Mucosa of descending colon (tissue), 3 donors: Measurements from ENCODE around the gene ABCA4. TPM values are rescaled to one million over a fixed set of nuclear protein-coding genes. Genes with fewer than 3 reads are reported as not detected.
"Not testable (repeated sequence)": the region's sequence is repeated elsewhere in the genome, so short reads cannot be mapped to it uniquely, and the experiment has no call there.

Experiments used
- ATAC-seq: fragments of 200-7000 bp; cut with Tn5 transposase; one replicate; pipeline ENCODE4 v1.9.1; 2020; ENCODE audit warnings: mild to moderate bottlenecking, moderate library complexity
- DNase-seq, 3 donors: peaks; one replicate each; pipeline ENCODE4 v3.0.0-alpha.2; 2020
- H3K36me3 ChIP-seq: fragments of 200-600 bp; one replicate; pipeline ENCODE4 v1.8.0; 2021; ENCODE audit warnings: low read depth, mild to moderate bottlenecking
- H3K4me1 ChIP-seq: fragments of 200-600 bp; one replicate; pipeline ENCODE4 v1.8.0; 2021; ENCODE audit warnings: low read depth, mild to moderate bottlenecking
- H3K4me3 ChIP-seq: fragments of 200-600 bp; one replicate; pipeline ENCODE4 v1.8.0; 2021; ENCODE audit warnings: mild to moderate bottlenecking
- H3K9me3 ChIP-seq: fragments of 200-600 bp; one replicate; pipeline ENCODE4 v1.8.0; 2021; ENCODE audit warnings: mild to moderate bottlenecking
- intact Hi-C, 2 donors: fragments of 100-400 bp; cut with DNase I in 1 of 2; cut with micrococcal nuclease in 1 of 2; formaldehyde crosslinking; loops; one replicate each; pipeline versions ENCODE4 v1.11.0 to v1.11.1; 2022; cut with DNase I, micrococcal nuclease
- total RNA-seq, 3 donors: library from RNA; stranded (reverse); fragmentation: NEBNext Ultra II Directional in 2 of 3; extraction: Animal tissue kit (Norgen Biotek cat#: 25700) in 2 of 3; gene quantifications; one replicate each; pipeline versions ENCODE4 v1.2.1 to v1.2.4, GENCODE V29; 2021 to 2023
- TF ChIP-seq, protein P1 (sequence below): fragments of 200-600 bp; IDR thresholded peaks from one replicate; pipeline ENCODE4 v1.8.0; 2022; ENCODE audit warnings: antibody characterized with exemption, mild to moderate bottlenecking
- donor health status: DM: no; HTN: no; CAD: no; lungs with moderate emphysema.
- donor health status: DM: no; HTN: no; CAD: no.
- donor health status: DM: no; HTN: yes; CAD: no.

ABCA4 gene
- total RNA-seq, 3 donors from 2014 or later = 0.34 to 1.0 TPM; not detected in 1

DNA sequence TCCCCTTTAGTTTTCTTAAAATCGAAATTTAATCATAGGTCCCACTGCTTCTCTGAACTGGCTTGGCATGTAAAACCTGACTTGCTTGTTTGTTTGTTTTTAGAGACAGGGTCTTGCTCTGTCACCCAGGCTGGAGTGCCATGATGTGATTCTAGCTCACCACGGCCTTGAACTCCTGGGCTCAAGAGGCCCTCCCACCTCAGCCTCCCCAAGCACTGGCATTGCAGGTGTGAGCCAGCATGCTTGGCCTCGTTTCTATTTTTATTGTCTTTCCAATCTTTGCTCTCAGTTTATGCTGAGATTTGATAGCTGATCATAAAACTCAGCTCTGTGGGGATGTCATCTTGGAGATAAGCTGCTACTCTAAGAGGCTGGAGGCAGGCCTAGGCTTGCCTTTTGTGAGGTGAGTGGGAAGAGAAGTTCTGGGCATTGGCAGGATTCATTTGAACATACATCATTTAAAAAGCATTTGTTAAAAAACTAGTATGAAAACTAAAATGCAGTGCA, 160.3 kb downstream of the ABCA4 start:
- no peaks in the 10 kb centered on the region for H3K4me1 ChIP-seq
- peaks cover 12% of the 10 kb centered on the region for H3K9me3 ChIP-seq
- no peaks in the 10 kb centered on the region for H3K36me3 ChIP-seq
- DNase-seq = peak in 2 of 3 donors; percentile 47 to 50
- intact Hi-C loops = no loop called here
- ATAC-seq = peak; percentile 82
- TF ChIP-seq, protein P1, sequence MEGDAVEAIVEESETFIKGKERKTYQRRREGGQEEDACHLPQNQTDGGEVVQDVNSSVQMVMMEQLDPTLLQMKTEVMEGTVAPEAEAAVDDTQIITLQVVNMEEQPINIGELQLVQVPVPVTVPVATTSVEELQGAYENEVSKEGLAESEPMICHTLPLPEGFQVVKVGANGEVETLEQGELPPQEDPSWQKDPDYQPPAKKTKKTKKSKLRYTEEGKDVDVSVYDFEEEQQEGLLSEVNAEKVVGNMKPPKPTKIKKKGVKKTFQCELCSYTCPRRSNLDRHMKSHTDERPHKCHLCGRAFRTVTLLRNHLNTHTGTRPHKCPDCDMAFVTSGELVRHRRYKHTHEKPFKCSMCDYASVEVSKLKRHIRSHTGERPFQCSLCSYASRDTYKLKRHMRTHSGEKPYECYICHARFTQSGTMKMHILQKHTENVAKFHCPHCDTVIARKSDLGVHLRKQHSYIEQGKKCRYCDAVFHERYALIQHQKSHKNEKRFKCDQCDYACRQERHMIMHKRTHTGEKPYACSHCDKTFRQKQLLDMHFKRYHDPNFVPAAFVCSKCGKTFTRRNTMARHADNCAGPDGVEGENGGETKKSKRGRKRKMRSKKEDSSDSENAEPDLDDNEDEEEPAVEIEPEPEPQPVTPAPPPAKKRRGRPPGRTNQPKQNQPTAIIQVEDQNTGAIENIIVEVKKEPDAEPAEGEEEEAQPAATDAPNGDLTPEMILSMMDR = no peak
- H3K4me3 ChIP-seq = no peak overlapping the region

DNA sequence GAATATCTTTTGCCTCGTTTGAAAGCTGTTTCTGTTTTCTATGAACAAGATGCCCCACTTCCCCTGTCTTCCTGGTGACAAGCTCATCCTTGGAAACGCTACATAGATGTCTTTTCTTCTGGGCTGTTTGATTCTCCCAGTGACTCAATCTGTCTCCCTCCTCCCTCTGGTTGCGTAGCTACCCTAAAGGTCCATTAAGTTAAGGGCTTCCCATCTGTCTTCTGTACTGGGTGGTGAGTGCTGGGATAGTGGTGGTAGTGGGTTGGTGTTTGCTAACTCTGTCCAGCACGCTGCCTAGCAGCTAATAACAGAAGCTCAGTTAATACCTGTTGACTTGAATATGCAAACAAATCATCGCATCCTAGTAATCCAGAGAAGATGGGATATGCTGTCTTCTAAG, 161.5 kb downstream of the ABCA4 start:
- intact Hi-C loops = no loop called here
- TF ChIP-seq, protein P1 = no peak
- no peak for DNase-seq

DNA sequence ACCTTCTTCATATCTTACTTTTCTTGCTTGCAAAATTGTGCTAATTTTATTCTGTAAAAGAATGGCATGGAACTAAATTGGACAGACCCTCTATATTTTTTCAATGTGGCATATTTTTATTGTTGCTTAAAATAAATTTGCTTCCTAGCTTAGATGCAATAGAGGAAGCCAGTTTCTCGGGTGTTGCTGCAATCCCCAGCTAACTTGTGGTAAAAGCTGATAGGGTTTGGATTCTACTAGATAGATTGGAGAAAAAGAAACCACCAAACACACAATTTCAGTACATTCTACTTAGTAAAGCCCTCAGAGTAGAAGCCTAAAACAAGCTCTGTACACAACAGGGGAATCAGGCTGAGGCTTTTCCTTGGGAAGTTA, 162.2 kb downstream of the ABCA4 start:
- ATAC-seq = no peak
- no peak for DNase-seq
- peaks cover 16% of the 10 kb centered on the region for H3K9me3 ChIP-seq
- intact Hi-C loops = no loop called here
- TF ChIP-seq, protein P1 = no peak
- no peaks in the 10 kb centered on the region for H3K4me1 ChIP-seq
- H3K36me3 ChIP-seq = no peaks in the 10 kb centered on the region
- H3K4me3 ChIP-seq = no peak overlapping the region

More for the DNA sequence above, 161.5 kb downstream of the ABCA4 start:
- H3K36me3 ChIP-seq = no peaks in the 10 kb centered on the region
- H3K9me3 ChIP-seq = peaks cover 16% of the 10 kb centered on the region
- no peak overlapping the region for H3K4me3 ChIP-seq
- H3K4me1 ChIP-seq = no peaks in the 10 kb centered on the region
- no peak for ATAC-seq

DNA sequence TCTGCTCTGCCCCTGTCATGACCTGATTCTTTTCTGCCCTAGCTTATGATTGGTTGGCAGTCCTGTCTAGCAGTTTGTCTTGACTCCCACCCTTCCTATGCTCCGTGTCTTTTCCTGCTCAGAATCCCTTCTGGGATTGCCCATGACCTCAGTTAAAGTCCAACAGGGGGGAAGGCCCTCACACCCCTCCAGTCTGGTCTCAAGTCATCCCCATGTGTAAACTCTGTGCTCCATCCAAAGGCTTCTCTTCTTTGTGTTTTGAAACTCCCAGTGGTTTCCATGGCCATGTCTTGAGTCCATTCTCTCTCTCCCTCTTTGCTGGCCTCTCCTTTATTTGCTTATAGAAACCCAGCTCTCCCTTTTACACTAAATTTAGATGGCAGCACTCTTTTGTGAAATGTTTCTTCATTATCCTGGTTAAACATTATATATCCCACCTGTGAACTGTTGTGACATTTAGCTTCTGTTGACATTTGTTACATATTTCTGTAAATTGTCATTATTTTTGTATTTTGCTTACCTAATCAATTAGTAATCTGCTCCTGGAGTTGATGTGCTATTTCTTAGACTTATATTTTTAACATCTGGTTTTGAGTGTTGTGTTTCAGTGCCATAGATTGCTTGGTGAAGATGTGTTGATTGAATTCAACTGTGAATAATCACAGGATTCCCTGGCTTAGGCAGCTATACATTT, 162.8 kb downstream of the ABCA4 start:
- Histone ChIP-seq H3K4me3 (no peak overlapping the region), H3K4me1 (no peaks in the 10 kb centered on the region), H3K36me3 (no peaks in the 10 kb centered on the region), H3K9me3 (peaks cover 16% of the 10 kb centered on the region)
- ATAC-seq (no peak), DNase-seq (no peak)
- intact Hi-C loops = no loop called here
- TF ChIP-seq, protein P1 = no peak

DNA sequence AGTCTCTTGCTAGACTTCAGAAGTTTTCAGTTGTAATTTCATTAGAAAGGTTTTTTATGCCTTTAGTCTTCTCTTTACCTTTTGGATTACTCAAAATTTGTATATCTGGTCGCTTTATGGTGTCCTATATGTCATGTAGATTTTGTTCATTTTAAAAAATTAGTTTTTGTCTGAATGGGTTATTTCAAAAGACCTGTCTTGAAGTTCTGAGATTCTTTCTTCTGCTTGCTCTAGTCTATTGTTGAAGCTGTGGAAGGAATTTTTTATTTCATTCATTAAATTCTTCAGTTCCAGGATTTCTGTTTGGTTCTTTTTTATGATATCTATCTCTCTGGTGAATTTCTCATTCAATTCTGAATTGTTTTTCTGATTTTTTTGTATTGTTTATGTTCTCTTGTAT, 165.2 kb downstream of the ABCA4 start:
- no peaks in the 10 kb centered on the region for H3K36me3 ChIP-seq
- peaks cover 21% of the 10 kb centered on the region for H3K9me3 ChIP-seq
- intact Hi-C loops = no loop called here
- ATAC-seq = no peak
- H3K4me1 ChIP-seq = no peaks in the 10 kb centered on the region
- no peak for DNase-seq
- H3K4me3 ChIP-seq = no peak overlapping the region
- TF ChIP-seq, protein P1 = no peak

DNA sequence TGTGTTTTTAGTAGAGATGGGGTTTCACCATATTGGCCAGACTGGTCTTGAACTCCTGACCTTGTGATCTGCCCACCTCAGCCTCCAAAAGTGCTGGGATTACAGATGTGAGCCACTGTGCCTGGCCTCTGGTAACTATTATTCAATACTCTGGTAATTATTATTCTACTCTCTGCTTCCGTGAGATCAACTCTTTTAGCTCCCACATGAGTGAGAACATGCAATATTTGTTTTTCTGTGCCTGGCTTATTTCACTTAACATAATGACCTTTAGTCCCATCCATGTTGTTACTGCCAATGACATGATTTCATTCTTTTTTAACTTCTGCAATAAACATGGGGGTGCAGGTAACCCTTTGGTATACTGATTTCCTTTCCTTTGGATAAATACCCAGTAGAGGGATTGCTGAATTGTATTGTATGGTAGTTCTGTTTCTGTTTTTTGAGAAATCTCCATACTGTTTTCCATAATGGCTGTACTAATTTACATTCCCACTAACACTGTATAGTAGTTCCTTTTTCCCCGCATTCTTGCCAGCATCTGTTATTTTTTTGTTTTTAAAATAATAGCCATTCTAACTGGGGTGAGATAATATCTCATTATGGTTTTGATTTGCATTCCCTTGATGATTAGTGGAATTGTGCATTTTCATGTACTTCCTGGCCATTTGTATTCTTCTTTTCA, 173.8 kb downstream of the ABCA4 start:
- H3K36me3 ChIP-seq, ATAC-seq, H3K9me3 ChIP-seq, intact Hi-C loops, H3K4me1 ChIP-seq, DNase-seq, H3K4me3 ChIP-seq: not testable (repeated sequence)
